HG02943 (cell line): Measurements from ENCODE around the gene GLYATL2.

Experiments used
- ATAC-seq: cut with Tn5 transposase; IDR thresholded peaks from one replicate; pipeline ENCODE4 v1.9.1; 2021; ENCODE audit warnings: mild to moderate bottlenecking, low read depth, moderate library complexity; ENCODE audit not compliant: unreplicated experiment

The GLYATL2 gene

GRCh38 chr11:58801974-58802545, 42.4 kb downstream of the GLYATL2 start:
- ATAC-seq, result no peak

GRCh38 chr11:58801302-58801701, 43.2 kb downstream of the GLYATL2 start:
- ATAC-seq, result no peak

- ATAC-seq, result no peak
Observed at GRCh38 chr11:58796333-58796732, 48.2 kb downstream of the GLYATL2 start.

- peak; percentile 87 for ATAC-seq
Observed at GRCh38 chr11:58788355-58789023, 56.0 kb downstream of the GLYATL2 start.

- ATAC-seq, result no peak
Observed at GRCh38 chr11:58787903-58788302, 56.6 kb downstream of the GLYATL2 start.

- no peak for ATAC-seq
Observed at GRCh38 chr11:58786693-58787092, 57.8 kb downstream of the GLYATL2 start.

GRCh38 chr11:58784995-58785394, 59.5 kb downstream of the GLYATL2 start:
- no peak for ATAC-seq
